CD14-positive monocyte (primary cell): ENCODE measurements around the gene ALDH3A2. TPM values are rescaled to one million over a fixed set of nuclear protein-coding genes. Genes with fewer than 3 reads are reported as not detected.

Experiments used
- DNase-seq, 3 donors: peaks; one replicate each; pipeline ENCODE4 v3.0.0-alpha.2; 2011 to 2022
- H2AFZ ChIP-seq: 2 replicates; pipeline ENCODE4 v1.6.0; 2012; ENCODE audit warnings: mild to moderate bottlenecking, low read depth, low read length, inconsistent platforms; ENCODE audit not compliant: insufficient read depth, poor library complexity, severe bottlenecking
- H3K27ac ChIP-seq, 2 donors: 1 replicate in 1 of 2; 2 replicates in 1 of 2; pipeline ENCODE4 v1.5.1; 2012 to 2013; ENCODE audit warnings: low read length in 2 of 2, control low read depth in 1 of 2, inconsistent platforms in 1 of 2, low read depth in 1 of 2, mild to moderate bottlenecking in 1 of 2
- H3K27me3 ChIP-seq, 2 donors: one replicate each; pipeline versions ENCODE4 v1.6.0 to v1.6.1; 2011 to 2013; ENCODE audit warnings: low read length in 2 of 2; ENCODE audit not compliant: control insufficient read depth in 2 of 2, insufficient read depth in 2 of 2
- H3K36me3 ChIP-seq, 2 donors: replicated peaks in 1 of 2; 1 replicate in 1 of 2; 2 replicates in 1 of 2; pipeline versions ENCODE4 v1.5.1 to v1.6.1; 2012 to 2013; ENCODE audit warnings: low read length in 2 of 2, control low read depth in 1 of 2, inconsistent platforms in 1 of 2, mild to moderate bottlenecking in 1 of 2; ENCODE audit not compliant: insufficient read depth in 2 of 2, control insufficient read depth in 1 of 2
- H3K4me1 ChIP-seq, 2 donors: 1 replicate in 1 of 2; 2 replicates in 1 of 2; pipeline versions ENCODE4 v1.5.1 to v1.6.1; 2012 to 2013; ENCODE audit warnings: low read length in 2 of 2, control low read depth in 1 of 2, inconsistent platforms in 1 of 2, mild to moderate bottlenecking in 1 of 2, moderate library complexity in 1 of 2; ENCODE audit not compliant: insufficient read depth in 2 of 2, control insufficient read depth in 1 of 2
- H3K4me2 ChIP-seq: replicated peaks from 2 replicates; pipeline ENCODE3; 2012; ENCODE audit warnings: low read length, moderate library complexity, mild to moderate bottlenecking; ENCODE audit not compliant: poor library complexity, severe bottlenecking; ENCODE audit errors: extremely low read depth
- H3K4me3 ChIP-seq, 3 experiments: fragments of 200-600 bp in 1 of 3; sonication (generic) in 1 of 3; replicated peaks in 1 of 3; 1 replicate in 2 of 3; 2 replicates in 1 of 3; pipeline ENCODE4 v1.5.1; 2011 to 2013; ENCODE audit warnings: low read length in 3 of 3, mild to moderate bottlenecking in 3 of 3, control low read depth in 2 of 3, low read depth in 2 of 3, inconsistent platforms in 1 of 3, moderate library complexity in 1 of 3
- H3K79me2 ChIP-seq: 2 replicates; pipeline ENCODE4 v1.6.0; 2012; ENCODE audit warnings: mild to moderate bottlenecking, control low read depth, inconsistent platforms, low read length, moderate library complexity; ENCODE audit not compliant: insufficient read depth
- H3K9ac ChIP-seq: 2 replicates; pipeline ENCODE4 v1.6.0; 2017; ENCODE audit warnings: low read length, mild to moderate bottlenecking; ENCODE audit not compliant: insufficient read depth, poor library complexity, severe bottlenecking
- H3K9me3 ChIP-seq, 2 donors: replicated peaks in 1 of 2; 1 replicate in 1 of 2; 2 replicates in 1 of 2; pipeline versions ENCODE4 v1.5.1 to v1.6.1; 2012 to 2013; ENCODE audit warnings: low read length in 2 of 2, control low read depth in 1 of 2; ENCODE audit not compliant: control insufficient read depth in 1 of 2, insufficient read depth in 1 of 2
- H4K20me1 ChIP-seq: 2 replicates; pipeline ENCODE4 v1.6.0; 2012; ENCODE audit warnings: mild to moderate bottlenecking, low read length, control low read depth, moderate library complexity; ENCODE audit not compliant: insufficient read depth
- H3K27ac Mint-ChIP-seq, 7 donors: one replicate each; pipeline ENCODE4 v1.8.0; 2020; ENCODE audit warnings: mild to moderate bottlenecking in 7 of 7, mixed read lengths in 7 of 7, moderate library complexity in 6 of 7, inconsistent platforms in 2 of 7
- H3K27me3 Mint-ChIP-seq, 3 donors: one replicate each; pipeline ENCODE4 v1.8.0; 2021 to 2022; ENCODE audit warnings: low read depth in 3 of 3, mild to moderate bottlenecking in 3 of 3, mixed read lengths in 3 of 3, moderate library complexity in 3 of 3, inconsistent platforms in 1 of 3
- H3K36me3 Mint-ChIP-seq, 2 donors: one replicate each; pipeline ENCODE4 v1.8.0; 2020; ENCODE audit warnings: mixed read lengths in 2 of 2, inconsistent platforms in 1 of 2, mild to moderate bottlenecking in 1 of 2
- H3K4me1 Mint-ChIP-seq: one replicate; pipeline ENCODE4 v1.8.0; 2020; ENCODE audit warnings: mild to moderate bottlenecking, mixed read lengths
- H3K4me3 Mint-ChIP-seq, 2 donors: one replicate each; pipeline ENCODE4 v1.8.0; 2020; ENCODE audit warnings: mild to moderate bottlenecking in 2 of 2, mixed read lengths in 2 of 2, moderate library complexity in 1 of 2
- H3K9me3 Mint-ChIP-seq, 7 donors: one replicate each; pipeline ENCODE4 v1.8.0; 2020 to 2022; ENCODE audit warnings: mixed read lengths in 7 of 7, mild to moderate bottlenecking in 6 of 7, moderate library complexity in 6 of 7, inconsistent platforms in 2 of 7
- WGBS: methylation state at CpG from one replicate; pipeline ENCODE4 v1.1.5; 2013; ENCODE audit warnings: missing lambda C conversion rate; ENCODE audit not compliant: insufficient coverage; 5-methylcytosine and 5-hydroxymethylcytosine counted together
- intact Hi-C, 2 donors: fragments of 100-400 bp; cut with micrococcal nuclease; formaldehyde crosslinking; loops; one replicate each; pipeline versions ENCODE4 v1.15.0 to v1.15.1; 2023
- polyA plus RNA-seq, 3 donors: library from polyadenylated mRNA; depleted of rRNA in 1 of 3; unstranded in 2 of 3; stranded (reverse) in 1 of 3; fragments of 300-500 nt in 2 of 3; fragments of >200 nt in 1 of 3; fragmentation: Illumina TruSeq in 2 of 3; gene quantifications; 1 replicate in 2 of 3; 2 replicates in 1 of 3; pipeline ENCODE4 v1.2.3, GENCODE V29; 2012 to 2021
- TF ChIP-seq, protein P1 (sequence below): fragments of 200-600 bp; IDR thresholded peaks from one replicate; pipeline ENCODE4 v1.8.0; 2022; ENCODE audit warnings: antibody characterized with exemption, mild to moderate bottlenecking

ALDH3A2 gene
- polyA plus RNA-seq, 3 donors, result 22.5 to 58.0 (median 50.3) TPM

DNA sequence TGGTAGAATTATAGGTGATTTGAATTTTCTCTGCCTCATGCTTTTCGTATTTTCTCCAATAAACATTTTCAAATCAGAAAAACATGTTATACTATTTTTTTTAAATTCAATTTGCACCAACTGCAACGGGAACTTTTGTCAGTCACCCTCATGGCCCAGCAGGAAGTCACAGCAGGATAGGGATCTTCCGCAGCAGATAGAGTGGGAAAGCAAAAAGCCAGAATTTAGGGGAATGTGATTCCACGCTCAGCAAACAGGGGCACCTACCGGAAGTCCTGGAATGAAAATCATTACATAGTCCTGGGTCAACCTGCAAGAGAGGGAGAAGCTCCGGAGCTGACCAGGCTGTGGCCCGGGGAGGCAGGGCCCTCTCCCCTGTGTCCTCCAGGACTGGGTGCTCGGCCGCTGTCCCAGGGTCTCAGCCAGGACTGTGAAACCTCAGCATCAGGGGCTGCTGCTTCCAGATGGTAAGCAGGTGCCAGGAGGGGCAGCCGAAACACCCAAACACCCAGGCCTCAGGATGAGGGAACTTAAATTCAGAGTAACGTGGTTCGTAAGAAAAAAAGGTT, 64.0 kb downstream of the ALDH3A2 start:
- Histone ChIP-seq H3K9me3 (no peaks in the 10 kb centered on the region), H2AFZ (no peak overlapping the region), H3K79me2 (no peaks in the 10 kb centered on the region), H3K4me2 (no peak overlapping the region), H3K4me3 (no peak overlapping the region), H3K27me3 (no peaks in the 10 kb centered on the region), H4K20me1 (no peaks in the 10 kb centered on the region), H3K36me3 (no peaks in the 10 kb centered on the region), H3K27ac (no peak overlapping the region), H3K4me1 (no peaks in the 10 kb centered on the region), H3K9ac (no peak overlapping the region)
- Mint-ChIP-seq H3K4me1 (no peaks in the 10 kb centered on the region), H3K27me3 (no peaks in the 10 kb centered on the region), H3K9me3 (no peaks in the 10 kb centered on the region), H3K36me3 (no peaks in the 10 kb centered on the region), H3K27ac (no peak overlapping the region), H3K4me3 (no peak overlapping the region)
- DNase-seq, result no peak
- TF ChIP-seq, protein P1, sequence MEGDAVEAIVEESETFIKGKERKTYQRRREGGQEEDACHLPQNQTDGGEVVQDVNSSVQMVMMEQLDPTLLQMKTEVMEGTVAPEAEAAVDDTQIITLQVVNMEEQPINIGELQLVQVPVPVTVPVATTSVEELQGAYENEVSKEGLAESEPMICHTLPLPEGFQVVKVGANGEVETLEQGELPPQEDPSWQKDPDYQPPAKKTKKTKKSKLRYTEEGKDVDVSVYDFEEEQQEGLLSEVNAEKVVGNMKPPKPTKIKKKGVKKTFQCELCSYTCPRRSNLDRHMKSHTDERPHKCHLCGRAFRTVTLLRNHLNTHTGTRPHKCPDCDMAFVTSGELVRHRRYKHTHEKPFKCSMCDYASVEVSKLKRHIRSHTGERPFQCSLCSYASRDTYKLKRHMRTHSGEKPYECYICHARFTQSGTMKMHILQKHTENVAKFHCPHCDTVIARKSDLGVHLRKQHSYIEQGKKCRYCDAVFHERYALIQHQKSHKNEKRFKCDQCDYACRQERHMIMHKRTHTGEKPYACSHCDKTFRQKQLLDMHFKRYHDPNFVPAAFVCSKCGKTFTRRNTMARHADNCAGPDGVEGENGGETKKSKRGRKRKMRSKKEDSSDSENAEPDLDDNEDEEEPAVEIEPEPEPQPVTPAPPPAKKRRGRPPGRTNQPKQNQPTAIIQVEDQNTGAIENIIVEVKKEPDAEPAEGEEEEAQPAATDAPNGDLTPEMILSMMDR, result no peak
- 100% methylated on average over 4 of the region's 12 CpGs for WGBS
- intact Hi-C loops, result loop anchor here in 1 of 2 donors (5.0 kb wide), 1 partner anchor 455 kb away; no protein-coding TSS in a partner anchor

DNA sequence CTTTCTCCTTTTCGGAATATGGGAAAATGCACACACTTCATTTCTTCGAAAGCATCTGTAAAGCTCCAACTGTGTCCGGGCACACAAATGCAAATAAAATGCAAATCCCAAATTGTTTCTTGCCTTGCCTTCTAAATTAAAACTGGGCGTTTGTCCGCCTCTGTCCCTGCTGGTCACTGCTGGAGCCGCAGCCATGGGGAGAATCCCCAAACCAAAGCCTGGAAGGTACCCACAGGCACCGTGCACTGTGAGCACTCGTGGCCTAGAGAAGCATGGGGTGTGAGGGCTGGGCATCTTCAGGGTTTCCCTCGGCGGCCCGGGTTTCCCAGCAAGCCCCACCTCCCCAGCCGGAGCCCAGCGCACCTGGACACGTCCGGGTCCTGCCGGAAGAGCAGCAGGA, 64.9 kb downstream of the ALDH3A2 start:
- Histone ChIP-seq H3K79me2 (no peaks in the 10 kb centered on the region), H3K4me3 (no peak overlapping the region), H3K9me3 (no peaks in the 10 kb centered on the region), H3K36me3 (no peaks in the 10 kb centered on the region), H3K27ac (no peak overlapping the region), H2AFZ (no peak overlapping the region), H3K4me2 (no peak overlapping the region), H3K27me3 (no peaks in the 10 kb centered on the region), H3K9ac (no peak overlapping the region), H3K4me1 (no peaks in the 10 kb centered on the region), H4K20me1 (no peaks in the 10 kb centered on the region)
- intact Hi-C loops, result loop anchor here in 1 of 2 donors (5.0 kb wide), 1 partner anchor 456 kb away; no protein-coding TSS in a partner anchor
- Mint-ChIP-seq H3K27ac (no peak overlapping the region), H3K36me3 (no peaks in the 10 kb centered on the region), H3K9me3 (no peaks in the 10 kb centered on the region), H3K4me1 (no peaks in the 10 kb centered on the region), H3K27me3 (peaks cover 0 to 4% (median 0%) of the 10 kb centered on the region in 3 donors), H3K4me3 (no peak overlapping the region)
- TF ChIP-seq, protein P1, result no peak
- no peak for DNase-seq
- WGBS, result 97% methylated on average over 13 of the region's 16 CpGs
